ENCODE results near the gene SYT9. TPM values are rescaled to one million over a fixed set of nuclear protein-coding genes. Genes with fewer than 3 reads are reported as not detected.

SYT9 gene
- polyA plus RNA-seq, 2 of the 4 experiments (the other 2 are of a cell fraction) = 0.10 TPM; not detected in 1

GRCh38 chr11:7347611-7348431, 96.1 kb downstream of the SYT9 start:
- 10% methylated on average over 6 of the region's 6 CpGs for WGBS (ENCODE audit: missing lambda C conversion rate)
- no peaks in the 10 kb centered on the region for H3K4me1 ChIP-seq
- H3K4me2 ChIP-seq = no peak overlapping the region
- POLR2A ChIA-PET = no interaction called here
- CTCF ChIA-PET = interaction anchor here (1.0 kb wide), 1 partner anchor 318 kb away, joined by 4 read pairs; no protein-coding TSS in a partner anchor
- no peak overlapping the region for H3K27ac ChIP-seq
- ATAC-seq = no peak
- no peak for FAIRE-seq
- no peak for DNase-seq (ENCODE audit: low read depth in 1 of 2, low spot score in 1 of 2)
- no peak for TF ChIP-seq MAX (IDR thresholded peaks at IDR 0.05)
- TF ChIP-seq SREBF2 (IDR thresholded peaks at IDR 0.05) = no peak
- TF ChIP-seq EP300 (IDR thresholded peaks at IDR 0.05) = no peak
- TF ChIP-seq HOXB13 (CRISPR knock-in tag; IDR thresholded peaks at IDR 0.05; ENCODE audit: low read depth) = no peak
- no peak for TF ChIP-seq ELK1 (IDR thresholded peaks at IDR 0.05; ENCODE audit: low read depth, low read length)
- no peak for TF ChIP-seq HOXB5 (CRISPR knock-in tag; IDR thresholded peaks at IDR 0.05)
- TF ChIP-seq FOSL2 (IDR thresholded peaks at IDR 0.05) = no peak
- TF ChIP-seq FOSL2 (CRISPR knock-in tag; IDR thresholded peaks at IDR 0.05) = no peak
- TF ChIP-seq POLR2AphosphoS2 (conservative IDR thresholded peaks at IDR 0.05; ENCODE audit: low read length) = no peak
- no peak for TF ChIP-seq MAFK (IDR thresholded peaks at IDR 0.05; ENCODE audit: partially characterized antibody)
- no peak for TF ChIP-seq CBX8 (IDR thresholded peaks at IDR 0.05)
- no peak overlapping the region for H3K4me3 ChIP-seq
- no peaks in the 10 kb centered on the region for H3K9me3 ChIP-seq

- ChIA-PET POLR2A (no interaction called here), CTCF (interaction anchor here (0.9 to 1.0 kb wide), 2 partner anchors 18 to 94 kb away, joined by 3 to 5 read pairs; no protein-coding TSS in a partner anchor)
- 15% methylated on average over 8 of the region's 8 CpGs for WGBS (ENCODE audit: missing lambda C conversion rate)
- ATAC-seq (no peak), DNase-seq (ENCODE audit: low read depth in 1 of 2, low spot score in 1 of 2) (no peak), FAIRE-seq (no peak)
- no peak overlapping the region for H3K4me2 ChIP-seq
- H3K4me1 ChIP-seq = no peaks in the 10 kb centered on the region
- no peak overlapping the region for H3K27ac ChIP-seq
- no peaks in the 10 kb centered on the region for H3K9me3 ChIP-seq
- TF ChIP-seq CBX8 (IDR thresholded peaks at IDR 0.05) (no peak), FOSL2 (IDR thresholded peaks at IDR 0.05) (no peak), FOSL2 (CRISPR knock-in tag; IDR thresholded peaks at IDR 0.05) (no peak), FOSB (CRISPR knock-in tag; IDR thresholded peaks at IDR 0.05) (no peak), MAX (IDR thresholded peaks at IDR 0.05) (no peak), TFCP2L1 (CRISPR knock-in tag; IDR thresholded peaks at IDR 0.05) (no peak), RFX5 (IDR thresholded peaks at IDR 0.05) (no peak), RAD21 (conservative IDR thresholded peaks at IDR 0.05 in 1 of 2, IDR thresholded peaks at IDR 0.05 in 1 of 2) (no peak), MYC (IDR thresholded peaks at IDR 0.05; ENCODE audit: borderline replicate concordance, low read length) (no peak), E2F6 (IDR thresholded peaks at IDR 0.05; ENCODE audit: borderline replicate concordance, low read depth) (no peak), ATOH8 (CRISPR knock-in tag; IDR thresholded peaks at IDR 0.05; ENCODE audit: low read depth) (no peak), RNF2 (IDR thresholded peaks at IDR 0.05; ENCODE audit: borderline replicate concordance, low read depth) (no peak), CEBPB (IDR thresholded peaks at IDR 0.05) (no peak), NFE2L2 (conservative IDR thresholded peaks at IDR 0.05; ENCODE audit: low read length) (no peak), KDM1A (IDR thresholded peaks at IDR 0.05; ENCODE audit: low read depth) (no peak), ZC3H11A (IDR thresholded peaks at IDR 0.05) (no peak), JUNB (IDR thresholded peaks at IDR 0.05) (no peak), MAFK (IDR thresholded peaks at IDR 0.05; ENCODE audit: partially characterized antibody) (no peak), GATA3 (IDR thresholded peaks at IDR 0.05; ENCODE audit: borderline replicate concordance) (no peak)
- H3K4me3 ChIP-seq = no peak overlapping the region
Observed at GRCh38 chr11:7348432-7349304, 97.0 kb downstream of the SYT9 start.

Measured in A549 (cell line).